H9 (cell line): ENCODE results near the gene PRUNE2. TPM values are rescaled to one million over a fixed set of nuclear protein-coding genes. Genes with fewer than 3 reads are reported as not detected.

Experiments
- DNase-seq: peaks from one replicate; pipeline ENCODE4 v3.0.0-alpha.2; 2017
- H2AFZ ChIP-seq: one replicate; pipeline ENCODE4 v1.6.1; 2013; ENCODE audit warnings: mild to moderate bottlenecking, low read length, control low read depth, moderate library complexity
- H2AK5ac ChIP-seq: 2 replicates; pipeline ENCODE4 v1.6.1; 2013; ENCODE audit warnings: low read length, control low read depth, mixed read lengths; ENCODE audit not compliant: insufficient read length
- H2BK120ac ChIP-seq: one replicate; pipeline ENCODE4 v1.6.1; 2013; ENCODE audit warnings: low read depth, mild to moderate bottlenecking, low read length, control low read depth, inconsistent platforms; ENCODE audit not compliant: poor library complexity, severe bottlenecking
- H2BK12ac ChIP-seq: 2 replicates; pipeline ENCODE4 v1.6.1; 2013; ENCODE audit warnings: low read length, control low read depth, mixed read lengths, low read depth; ENCODE audit not compliant: insufficient read length
- H2BK15ac ChIP-seq: 2 replicates; pipeline ENCODE4 v1.6.1; 2013; ENCODE audit warnings: low read depth, low read length, control low read depth
- H2BK20ac ChIP-seq: one replicate; pipeline ENCODE4 v1.6.1; 2013; ENCODE audit warnings: low read depth, mild to moderate bottlenecking, low read length, control low read depth, inconsistent platforms; ENCODE audit not compliant: poor library complexity, severe bottlenecking
- H2BK5ac ChIP-seq: 2 replicates; pipeline ENCODE4 v1.6.1; 2013; ENCODE audit warnings: low read length, control low read depth, mixed read lengths; ENCODE audit not compliant: insufficient read length
- H3K14ac ChIP-seq: 2 replicates; pipeline ENCODE4 v1.6.1; 2013; ENCODE audit warnings: low read length, control low read depth; ENCODE audit not compliant: insufficient read depth
- H3K18ac ChIP-seq: 2 replicates; pipeline ENCODE4 v1.6.1; 2013; ENCODE audit warnings: low read depth, mild to moderate bottlenecking, mixed read lengths, low read length, control low read depth; ENCODE audit not compliant: insufficient read length
- H3K23ac ChIP-seq: 2 replicates; pipeline ENCODE4 v1.6.1; 2013; ENCODE audit warnings: low read length, control low read depth, mixed read lengths, low read depth; ENCODE audit not compliant: insufficient read length
- H3K23me2 ChIP-seq: 2 replicates; pipeline ENCODE4 v1.6.1; 2013; ENCODE audit warnings: low read depth, mild to moderate bottlenecking, mixed read lengths, low read length, control low read depth; ENCODE audit not compliant: insufficient read length, poor library complexity, severe bottlenecking
- H3K27ac ChIP-seq: 2 replicates; pipeline ENCODE4 v1.5.1; 2013; ENCODE audit warnings: low read length, control low read depth, mixed read lengths, low read depth; ENCODE audit not compliant: insufficient read length
- H3K27me3 ChIP-seq: 2 replicates; pipeline ENCODE4 v1.6.1; 2013; ENCODE audit warnings: low read length, control low read depth, inconsistent platforms; ENCODE audit not compliant: insufficient read depth
- H3K4ac ChIP-seq: 2 replicates; pipeline ENCODE4 v1.6.1; 2013; ENCODE audit warnings: low read depth, mild to moderate bottlenecking, control low read depth, inconsistent platforms, low read length, moderate library complexity
- H3K4me1 ChIP-seq: 2 replicates; pipeline ENCODE4 v1.6.1; 2013; ENCODE audit warnings: low read length, control low read depth, inconsistent platforms; ENCODE audit not compliant: insufficient read depth
- H3K4me2 ChIP-seq: 2 replicates; pipeline ENCODE4 v1.6.1; 2013; ENCODE audit warnings: low read length, control low read depth, mixed read lengths; ENCODE audit not compliant: insufficient read length, insufficient read depth
- H3K56ac ChIP-seq: 2 replicates; pipeline ENCODE4 v1.6.1; 2013; ENCODE audit warnings: low read depth, mild to moderate bottlenecking, mixed read lengths, low read length, control low read depth; ENCODE audit not compliant: insufficient read length
- H3K79me1 ChIP-seq: 2 replicates; pipeline ENCODE4 v1.6.1; 2013; ENCODE audit warnings: low read depth, mild to moderate bottlenecking, moderate library complexity, low read length, control low read depth, inconsistent platforms; ENCODE audit not compliant: insufficient read depth, poor library complexity, severe bottlenecking
- H3K79me2 ChIP-seq: 2 replicates; pipeline ENCODE4 v1.6.1; 2013; ENCODE audit warnings: low read length, control low read depth, inconsistent platforms; ENCODE audit not compliant: insufficient read depth
- H3K9ac ChIP-seq: 2 replicates; pipeline ENCODE4 v1.6.1; 2013; ENCODE audit warnings: low read length, control low read depth, mixed read lengths; ENCODE audit not compliant: insufficient read length; ENCODE audit errors: extremely low read depth
- H3K9me3 ChIP-seq: one replicate; pipeline ENCODE4 v1.6.1; 2013; ENCODE audit warnings: low read depth, low read length, inconsistent platforms; ENCODE audit not compliant: control insufficient read depth
- H3T11ph ChIP-seq: one replicate; pipeline ENCODE4 v1.6.1; 2013; ENCODE audit warnings: mild to moderate bottlenecking, low read length, control low read depth, inconsistent platforms
- H4K20me1 ChIP-seq: one replicate; pipeline ENCODE4 v1.6.1; 2013; ENCODE audit not compliant: control insufficient read depth, insufficient read length, insufficient read depth
- H4K5ac ChIP-seq: 2 replicates; pipeline ENCODE4 v1.6.1; 2013; ENCODE audit warnings: low read depth, mild to moderate bottlenecking, mixed read lengths, low read length, control low read depth; ENCODE audit not compliant: insufficient read length
- H4K8ac ChIP-seq: replicated peaks from 2 replicates; pipeline ENCODE4 v1.6.1; 2013; ENCODE audit warnings: low read length, control low read depth, mixed read lengths, low read depth; ENCODE audit not compliant: insufficient read length
- H4K91ac ChIP-seq: 2 replicates; pipeline ENCODE4 v1.6.1; 2013; ENCODE audit warnings: low read depth, mild to moderate bottlenecking, moderate library complexity, mixed read lengths, low read length, control low read depth; ENCODE audit not compliant: insufficient read length
- H3K27ac Mint-ChIP-seq, 3 experiments: 2 replicates in 2 of 3; 3 replicates in 1 of 3; pipeline ENCODE4 v1.8.0; 2020 to 2021; ENCODE audit warnings: mixed read lengths in 3 of 3, mild to moderate bottlenecking in 1 of 3, moderate library complexity in 1 of 3
- H3K27me3 Mint-ChIP-seq: 2 replicates; pipeline ENCODE4 v1.8.0; 2021; ENCODE audit warnings: low read depth, mild to moderate bottlenecking, moderate library complexity, mixed read lengths
- H3K36me3 Mint-ChIP-seq, 3 experiments: 2 replicates in 2 of 3; 3 replicates in 1 of 3; pipeline ENCODE4 v1.8.0; 2020 to 2021; ENCODE audit warnings: low read depth in 3 of 3, mixed read lengths in 3 of 3; ENCODE audit not compliant: insufficient read depth in 1 of 3
- H3K4me1 Mint-ChIP-seq, 2 experiments: 2 replicates each; pipeline ENCODE4 v1.8.0; 2020; ENCODE audit warnings: mixed read lengths in 2 of 2
- H3K4me3 Mint-ChIP-seq, 2 experiments: 2 replicates in 1 of 2; 3 replicates in 1 of 2; pipeline ENCODE4 v1.8.0; 2020 to 2021; ENCODE audit warnings: mild to moderate bottlenecking in 2 of 2, mixed read lengths in 2 of 2, moderate library complexity in 1 of 2
- H3K9me3 Mint-ChIP-seq, 2 experiments: 2 replicates in 1 of 2; 3 replicates in 1 of 2; pipeline ENCODE4 v1.8.0; 2020; ENCODE audit warnings: mild to moderate bottlenecking in 2 of 2, mixed read lengths in 2 of 2, moderate library complexity in 1 of 2
- WGBS: extraction: QIAGEN DNeasy Blood & Tissue Kit; methylation state at CpG from one replicate; pipeline ENCODE4 v1.1.7; 2013; ENCODE audit warnings: missing lambda C conversion rate, low lambda C conversion rate, mixed read lengths; ENCODE audit not compliant: insufficient read length; ENCODE audit errors: extremely low coverage; 5-methylcytosine and 5-hydroxymethylcytosine counted together
- total RNA-seq: library from RNA; stranded (reverse); gene quantifications from 2 replicates; pipeline ENCODE4 v1.2.1, GENCODE V29; 2021
- TF ChIP-seq, protein P1 (sequence below): fragments of 200-600 bp; sonication (generic); conservative IDR thresholded peaks from 3 replicates; pipeline ENCODE4 v1.8.0; 2021; ENCODE audit warnings: antibody characterized with exemption, mild to moderate bottlenecking

Gene PRUNE2
- total RNA-seq, 1 experiment from 2014 or later: 12.1 TPM

DNA sequence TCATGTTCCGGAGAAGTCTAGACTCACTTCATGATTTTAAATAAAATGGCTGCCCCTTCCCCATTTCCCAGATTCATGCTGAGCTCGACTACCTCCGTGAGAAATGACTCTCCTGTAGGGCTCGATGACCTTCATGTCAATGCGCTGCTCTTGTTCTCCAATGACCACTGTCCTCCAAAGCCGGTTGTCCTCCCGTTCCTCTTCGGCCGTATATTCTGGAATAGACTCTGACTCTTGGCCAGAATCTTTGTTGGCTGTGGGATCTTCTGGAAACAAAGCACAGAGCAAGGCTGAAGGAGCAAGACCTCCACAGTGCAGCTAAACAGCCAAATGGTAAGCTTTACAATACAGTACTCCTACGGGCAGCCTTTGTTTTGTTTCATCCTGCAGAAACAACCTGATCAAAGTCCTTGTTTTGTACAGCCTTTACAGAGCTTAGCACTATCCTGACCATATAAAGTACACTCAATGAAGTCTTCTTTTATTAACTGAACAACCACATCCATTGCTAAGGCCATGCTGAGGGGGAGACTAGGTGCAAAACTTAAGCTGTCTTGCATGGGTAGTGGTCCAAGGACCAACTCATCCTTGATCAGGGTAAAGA, 261.2 kb downstream of the PRUNE2 start:
- H3K23me2 ChIP-seq: no peaks in the 10 kb centered on the region
- no peak overlapping the region for H3K14ac ChIP-seq
- Mint-ChIP-seq H3K36me3 (peaks cover 0 to 6% (median 1%) of the 10 kb centered on the region in 3 experiments; a peak in 3 of 7 replicates), H3K27ac (no peak overlapping the region), H3K4me1 (peaks cover 28 to 29% of the 10 kb centered on the region in 2 experiments), H3K9me3 (no peaks in the 10 kb centered on the region), H3K4me3 (no peak overlapping the region), H3K27me3 (no peaks in the 10 kb centered on the region)
- H3K4me1 ChIP-seq: peaks cover 6% of the 10 kb centered on the region; the same call in 1 of the 2 replicates
- H4K91ac ChIP-seq: no peak overlapping the region
- H3K79me1 ChIP-seq: no peaks in the 10 kb centered on the region
- H3T11ph ChIP-seq: no peak overlapping the region
- H3K56ac ChIP-seq: no peak overlapping the region
- WGBS: no CpG with 5 or more reads among the region's 10 CpGs
- H2BK120ac ChIP-seq: no peak overlapping the region
- no peak overlapping the region for H2BK12ac ChIP-seq
- no peaks in the 10 kb centered on the region for H3K79me2 ChIP-seq
- no peak overlapping the region for H2BK20ac ChIP-seq
- no peak overlapping the region for H3K27ac ChIP-seq
- H3K9me3 ChIP-seq: no peaks in the 10 kb centered on the region
- no peak overlapping the region for H4K8ac ChIP-seq
- no peak overlapping the region for H2AFZ ChIP-seq
- H4K5ac ChIP-seq: no peak overlapping the region
- TF ChIP-seq, protein P1, sequence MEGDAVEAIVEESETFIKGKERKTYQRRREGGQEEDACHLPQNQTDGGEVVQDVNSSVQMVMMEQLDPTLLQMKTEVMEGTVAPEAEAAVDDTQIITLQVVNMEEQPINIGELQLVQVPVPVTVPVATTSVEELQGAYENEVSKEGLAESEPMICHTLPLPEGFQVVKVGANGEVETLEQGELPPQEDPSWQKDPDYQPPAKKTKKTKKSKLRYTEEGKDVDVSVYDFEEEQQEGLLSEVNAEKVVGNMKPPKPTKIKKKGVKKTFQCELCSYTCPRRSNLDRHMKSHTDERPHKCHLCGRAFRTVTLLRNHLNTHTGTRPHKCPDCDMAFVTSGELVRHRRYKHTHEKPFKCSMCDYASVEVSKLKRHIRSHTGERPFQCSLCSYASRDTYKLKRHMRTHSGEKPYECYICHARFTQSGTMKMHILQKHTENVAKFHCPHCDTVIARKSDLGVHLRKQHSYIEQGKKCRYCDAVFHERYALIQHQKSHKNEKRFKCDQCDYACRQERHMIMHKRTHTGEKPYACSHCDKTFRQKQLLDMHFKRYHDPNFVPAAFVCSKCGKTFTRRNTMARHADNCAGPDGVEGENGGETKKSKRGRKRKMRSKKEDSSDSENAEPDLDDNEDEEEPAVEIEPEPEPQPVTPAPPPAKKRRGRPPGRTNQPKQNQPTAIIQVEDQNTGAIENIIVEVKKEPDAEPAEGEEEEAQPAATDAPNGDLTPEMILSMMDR: no peak
- H3K4ac ChIP-seq: no peak overlapping the region
- H2BK15ac ChIP-seq: no peak overlapping the region
- no peak overlapping the region for H3K18ac ChIP-seq
- no peak overlapping the region for H2AK5ac ChIP-seq
- H4K20me1 ChIP-seq: no peaks in the 10 kb centered on the region
- no peak overlapping the region for H3K4me2 ChIP-seq
- no peak overlapping the region for H3K9ac ChIP-seq
- H2BK5ac ChIP-seq: no peak overlapping the region
- no peak overlapping the region for H3K23ac ChIP-seq
- no peak for DNase-seq
- no peaks in the 10 kb centered on the region for H3K27me3 ChIP-seq
